Spleen (tissue), 11 donors: ENCODE data around the gene ADA. TPM values are rescaled to one million over a fixed set of nuclear protein-coding genes. Genes with fewer than 3 reads are reported as not detected.
"Not testable (repeated sequence)": the region's sequence is repeated elsewhere in the genome, so short reads cannot be mapped to it uniquely, and the experiment has no call there.

Source experiments
- DNase-seq: peaks from one replicate; pipeline ENCODE4 v3.0.0-alpha.2; 2020
- H3K27ac ChIP-seq, 8 donors: fragments of 200-600 bp; sonication (generic) in 7 of 8; 1 replicate in 4 of 8; 2 replicates in 4 of 8; pipeline versions ENCODE4 v1.5.0 to v1.8.0; 2016 to 2021; ENCODE audit warnings: inconsistent platforms in 4 of 8, mild to moderate bottlenecking in 4 of 8, moderate library complexity in 1 of 8
- H3K27me3 ChIP-seq, 7 donors: fragments of 200-600 bp; sonication (generic) in 6 of 7; replicated peaks in 1 of 7; 1 replicate in 4 of 7; 2 replicates in 3 of 7; pipeline versions ENCODE4 v1.5.0 to v1.8.0; 2016 to 2021; ENCODE audit warnings: inconsistent platforms in 3 of 7, mild to moderate bottlenecking in 1 of 7
- H3K36me3 ChIP-seq, 6 donors: fragments of 200-600 bp; sonication (generic) in 5 of 6; 1 replicate in 4 of 6; 2 replicates in 2 of 6; pipeline versions ENCODE4 v1.5.0 to v1.8.0; 2016 to 2021; ENCODE audit warnings: inconsistent platforms in 2 of 6
- H3K4me1 ChIP-seq, 6 donors: fragments of 200-600 bp; sonication (generic) in 5 of 6; 1 replicate in 3 of 6; 2 replicates in 3 of 6; pipeline versions ENCODE4 v1.5.0 to v1.8.0; 2016 to 2021; ENCODE audit warnings: inconsistent platforms in 3 of 6
- H3K4me3 ChIP-seq, 8 donors: fragments of 200-600 bp; sonication (generic) in 7 of 8; 1 replicate in 4 of 8; 2 replicates in 4 of 8; pipeline versions ENCODE4 v1.5.0 to v1.8.0; 2016 to 2021; ENCODE audit warnings: inconsistent platforms in 4 of 8, mild to moderate bottlenecking in 4 of 8, moderate library complexity in 2 of 8
- H3K9me3 ChIP-seq, 8 donors: fragments of 200-600 bp; sonication (generic) in 7 of 8; 1 replicate in 4 of 8; 2 replicates in 4 of 8; pipeline versions ENCODE4 v1.5.0 to v1.8.0; 2016 to 2021; ENCODE audit warnings: inconsistent platforms in 4 of 8
- CTCF ChIP-seq, 11 experiments: fragments of 200-600 bp in 7 of 11; fragments of 450-650 bp in 4 of 11; sonication (generic) in 4 of 11; IDR thresholded peaks in 8 of 11; conservative IDR thresholded peaks in 3 of 11; 1 replicate in 7 of 11; 2 replicates in 4 of 11; pipeline versions ENCODE4 v1.4.0 to v1.8.0; 2016 to 2021; ENCODE audit warnings: antibody characterized with exemption in 11 of 11, inconsistent platforms in 4 of 11, mild to moderate bottlenecking in 1 of 11
- POLR2A ChIP-seq, 3 donors: fragments of 450-650 bp; IDR thresholded peaks; one replicate each; pipeline ENCODE4 v1.5.1; 2017; ENCODE audit warnings: antibody characterized with exemption in 3 of 3, mild to moderate bottlenecking in 1 of 3
- POLR2AphosphoS5 ChIP-seq, 3 donors: sonication (generic); formaldehyde crosslinking; IDR thresholded peaks; one replicate each; pipeline ENCODE4 v1.5.1; 2017; ENCODE audit warnings: antibody characterized with exemption in 3 of 3
- WGBS, 5 donors: extraction: QIAGEN DNeasy Blood & Tissue Kit in 3 of 5; methylation state at CpG; one replicate each; pipeline versions ENCODE4 v1.1.5 to v1.1.7; 2013 to 2018; 5-methylcytosine and 5-hydroxymethylcytosine counted together
- intact Hi-C: fragments of 100-400 bp; cut with DNase I; formaldehyde crosslinking; loops from one replicate; pipeline ENCODE4 v1.15.0; 2023; ENCODE audit warnings: low total_unique reads
- polyA plus RNA-seq, 3 donors: library from polyadenylated mRNA; stranded (reverse); fragments of 200-250 nt; gene quantifications; one replicate each; pipeline ENCODE4 v1.2.1, GENCODE V29; 2013
- total RNA-seq, 7 donors: library from RNA; depleted of rRNA in 3 of 7; stranded (reverse); fragments of >200 nt in 3 of 7; fragmentation: NEBNext Ultra II Directional in 4 of 7; extraction: Animal tissue kit (Norgen Biotek cat#: 25700) in 4 of 7; gene quantifications; one replicate each; pipeline versions ENCODE4 v1.1.0 to v1.2.1, GENCODE V29; 2016 to 2021
- donor health status: healthy with polysubstance abuse.
- donor health status: DM: no; HTN: no; CAD: no; lungs with moderate emphysema.
- donor health status: DM: no; HTN: no; CAD: no.
- donor health status: Bipolar disorder and iron deficiency.
- donor health status: healthy.
- donor health status: DM: no; HTN: no; CAD: no.
- donor health status: DM: yes; HTN: yes; CAD: no.

Gene ADA
- total and polyA plus RNA-seq, 10 donors: 14.8 to 30.4 (median 22.5) TPM

DNA sequence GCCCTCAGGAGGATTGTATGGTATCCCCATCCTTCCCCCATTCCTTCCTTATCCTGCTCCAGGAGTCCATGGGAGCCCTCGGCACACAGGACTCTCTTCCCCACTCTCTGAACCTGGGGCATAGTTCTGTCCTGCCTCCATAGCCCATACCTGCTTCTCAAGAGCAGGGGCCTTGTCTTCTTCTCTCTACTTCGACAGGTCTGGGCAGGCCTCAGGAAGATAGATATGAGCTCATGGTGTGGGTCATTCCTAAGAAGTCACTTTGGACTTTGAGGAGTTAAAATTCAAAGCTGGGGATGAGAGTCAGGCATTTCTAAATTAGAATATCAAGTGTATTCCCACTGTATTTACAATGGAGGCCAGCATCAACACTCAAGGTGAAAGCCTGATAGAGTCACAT, 8.4 kb upstream of the ADA start:
- H3K36me3 ChIP-seq: no peaks in the 10 kb centered on the region
- TF ChIP-seq POLR2AphosphoS5 (IDR thresholded peaks at IDR 0.05) (no peak), CTCF (IDR thresholded peaks at IDR 0.05 in 8 of 11, conservative IDR thresholded peaks at IDR 0.05 in 3 of 11) (no peak), POLR2A (IDR thresholded peaks at IDR 0.05) (no peak)
- no peak overlapping the region for H3K4me3 ChIP-seq
- H3K9me3 ChIP-seq: peaks cover 0 to 4% (median 0%) of the 10 kb centered on the region in 8 donors
- WGBS, 5 donors: 92 to 98% (median 95%) methylated on average over 2 of the region's 2 CpGs
- H3K4me1 ChIP-seq: peaks cover 0 to 16% (median 0%) of the 10 kb centered on the region in 6 donors
- H3K27ac ChIP-seq: no peak overlapping the region
- DNase-seq: no peak
- intact Hi-C loops: no loop called here
- H3K27me3 ChIP-seq: no peaks in the 10 kb centered on the region

GRCh38 chr20:44658810-44659209, 7.3 kb upstream of the ADA start:
- peaks cover 0 to 5% (median 0%) of the 10 kb centered on the region in 6 donors for H3K4me1 ChIP-seq
- no peak for TF ChIP-seq POLR2A (IDR thresholded peaks at IDR 0.05)
- TF ChIP-seq POLR2AphosphoS5 (IDR thresholded peaks at IDR 0.05): no peak
- no peak for TF ChIP-seq CTCF (IDR thresholded peaks at IDR 0.05 in 8 of 11, conservative IDR thresholded peaks at IDR 0.05 in 3 of 11)
- no peak for DNase-seq
- H3K9me3 ChIP-seq: peaks cover 0 to 4% (median 0%) of the 10 kb centered on the region in 8 donors
- no peaks in the 10 kb centered on the region for H3K36me3 ChIP-seq
- no peak overlapping the region for H3K27ac ChIP-seq
- intact Hi-C loops: no loop called here
- H3K4me3 ChIP-seq: no peak overlapping the region
- H3K27me3 ChIP-seq: no peaks in the 10 kb centered on the region

GRCh38 chr20:44657875-44658274, 6.4 kb upstream of the ADA start:
- intact Hi-C loops: no loop called here

DNA sequence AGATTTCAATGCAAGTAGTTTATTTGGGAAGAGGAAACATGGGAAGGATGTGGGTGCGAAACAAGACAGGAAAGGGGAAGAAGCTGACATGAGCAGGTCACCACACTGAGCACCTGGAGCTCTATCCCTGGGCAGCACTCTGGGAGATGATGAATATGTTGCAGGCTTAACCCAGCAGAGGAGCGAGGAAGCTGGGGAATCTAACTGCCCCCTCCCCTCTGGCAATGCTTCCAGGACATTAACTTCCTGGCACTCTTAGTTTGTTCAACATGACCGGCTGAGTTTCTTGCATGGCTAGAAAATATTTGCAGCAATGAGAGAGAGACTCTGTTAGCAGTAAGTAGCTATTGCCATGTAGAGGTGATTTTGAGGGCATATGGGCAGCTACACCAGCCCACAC, 4.9 kb upstream of the ADA start:
- 44 to 77% (median 59%) methylated on average over 3 of the region's 3 CpGs for WGBS, 5 donors
- H3K27me3 ChIP-seq: no peaks in the 10 kb centered on the region
- H3K27ac ChIP-seq: no peak overlapping the region
- TF ChIP-seq POLR2AphosphoS5 (IDR thresholded peaks at IDR 0.05) (no peak), POLR2A (IDR thresholded peaks at IDR 0.05) (no peak), CTCF (IDR thresholded peaks at IDR 0.05 in 8 of 11, conservative IDR thresholded peaks at IDR 0.05 in 3 of 11) (no peak)
- no peaks in the 10 kb centered on the region for H3K36me3 ChIP-seq
- H3K4me3 ChIP-seq: no peak overlapping the region
- H3K9me3 ChIP-seq: peaks cover 0 to 4% (median 0%) of the 10 kb centered on the region in 8 donors
- DNase-seq: no peak
- intact Hi-C loops: no loop called here
- peaks cover 0 to 17% (median 7%) of the 10 kb centered on the region in 6 donors for H3K4me1 ChIP-seq

More at GRCh38 chr20:44657875-44658274, 6.4 kb upstream of the ADA start:
- DNase-seq: no peak
- Histone ChIP-seq H3K36me3 (no peaks in the 10 kb centered on the region), H3K9me3 (peaks cover 0 to 4% (median 0%) of the 10 kb centered on the region in 8 donors), H3K27ac (no peak overlapping the region), H3K4me3 (no peak overlapping the region), H3K4me1 (peaks cover 0 to 8% (median 6%) of the 10 kb centered on the region in 6 donors), H3K27me3 (no peaks in the 10 kb centered on the region)
- no peak for TF ChIP-seq POLR2AphosphoS5 (IDR thresholded peaks at IDR 0.05)
- TF ChIP-seq CTCF (IDR thresholded peaks at IDR 0.05 in 8 of 11, conservative IDR thresholded peaks at IDR 0.05 in 3 of 11): no peak
- TF ChIP-seq POLR2A (IDR thresholded peaks at IDR 0.05): no peak
- 86 to 100% (median 96%) methylated on average over 2 of the region's 2 CpGs for WGBS, 5 donors

GRCh38 chr20:44654210-44654609, 2.7 kb upstream of the ADA start:
- intact Hi-C loops, H3K36me3 ChIP-seq, H3K27ac ChIP-seq, DNase-seq, H3K9me3 ChIP-seq, H3K4me3 ChIP-seq, H3K27me3 ChIP-seq: not testable (repeated sequence)
- WGBS, 5 donors: 95 to 100% (median 95%) methylated on average over 5 of the region's 5 CpGs
- peaks cover 0 to 38% (median 28%) of the 10 kb centered on the region in 6 donors for H3K4me1 ChIP-seq
